Activated naive CD4-positive, alpha-beta T cell treated with anti-CD3 and anti-CD28 coated beads for 36 hours (primary cell): ENCODE results near the gene RGS21. TPM values are rescaled to one million over a fixed set of nuclear protein-coding genes. Genes with fewer than 3 reads are reported as not detected.

Experiments used
- CTCF ChIA-PET: fragments of 350-600 bp; sonication (Branson Sonifier 250); formaldehyde crosslinking; loops from one replicate; lab custom pipeline; 2021; ENCODE audit warnings: antibody characterized with exemption; lab: Charles Lee
- DNase-seq: peaks from one replicate; pipeline ENCODE4 v3.0.0-alpha.2; 2020
- H3K27ac Mint-ChIP-seq: one replicate; pipeline ENCODE4 v1.8.0; 2021; ENCODE audit warnings: mild to moderate bottlenecking, mixed read lengths
- H3K27me3 Mint-ChIP-seq: one replicate; pipeline ENCODE4 v1.8.0; 2021; ENCODE audit warnings: low read depth, mixed read lengths
- H3K36me3 Mint-ChIP-seq: one replicate; pipeline ENCODE4 v1.8.0; 2021; ENCODE audit warnings: low read depth, mixed read lengths
- H3K4me1 Mint-ChIP-seq: one replicate; pipeline ENCODE4 v1.8.0; 2021; ENCODE audit warnings: low read depth, mixed read lengths
- H3K4me3 Mint-ChIP-seq: one replicate; pipeline ENCODE4 v1.8.0; 2021; ENCODE audit warnings: mild to moderate bottlenecking, moderate library complexity, mixed read lengths
- H3K9me3 Mint-ChIP-seq: one replicate; pipeline ENCODE4 v1.8.0; 2021; ENCODE audit warnings: mixed read lengths
- intact Hi-C: fragments of 100-400 bp; cut with micrococcal nuclease; formaldehyde crosslinking; loops from one replicate; pipeline ENCODE4 v1.15.1; 2023
- total RNA-seq, 2 experiments: library from RNA; stranded (reverse); gene quantifications; one replicate each; pipeline ENCODE4 v1.2.3, GENCODE V29; 2021

RGS21 gene
- total RNA-seq, 2 experiments from 2014 or later, result not detected

DNA sequence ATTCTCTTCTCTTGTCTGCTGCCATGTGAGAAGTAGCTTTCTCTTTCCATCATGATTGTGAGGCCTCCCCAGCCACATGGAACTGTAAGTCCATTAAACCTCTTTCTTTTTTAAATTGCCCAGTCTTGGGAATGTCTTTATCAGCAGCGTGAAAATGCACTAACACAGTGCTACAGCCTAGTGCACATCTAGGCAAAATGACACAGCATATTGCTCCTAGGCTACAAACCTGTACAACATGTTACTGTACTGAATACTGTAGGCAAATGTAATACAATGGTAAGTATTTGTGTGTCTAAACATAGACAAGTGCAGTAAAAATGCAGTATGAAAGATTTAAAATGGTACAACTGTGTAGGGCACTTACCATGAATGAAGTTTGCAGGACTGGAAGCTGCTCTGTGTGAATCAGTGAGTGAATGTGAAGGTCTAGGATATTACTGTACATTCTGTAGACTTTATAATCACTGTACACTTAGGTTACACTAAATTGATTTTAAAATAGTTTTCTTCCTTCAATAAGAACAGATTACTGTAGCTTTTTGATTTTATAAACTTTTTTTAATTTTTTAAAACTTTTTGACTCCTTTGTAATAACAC, 69.4 kb downstream of the RGS21 start:
- no peaks in the 10 kb centered on the region for H3K9me3 Mint-ChIP-seq
- intact Hi-C loops, result no loop called here
- H3K4me1 Mint-ChIP-seq, result no peaks in the 10 kb centered on the region
- no peak for DNase-seq
- H3K27me3 Mint-ChIP-seq, result no peaks in the 10 kb centered on the region
- H3K27ac Mint-ChIP-seq, result no peak overlapping the region
- CTCF ChIA-PET, result no interaction called here
- no peak overlapping the region for H3K4me3 Mint-ChIP-seq
- H3K36me3 Mint-ChIP-seq, result no peaks in the 10 kb centered on the region

DNA sequence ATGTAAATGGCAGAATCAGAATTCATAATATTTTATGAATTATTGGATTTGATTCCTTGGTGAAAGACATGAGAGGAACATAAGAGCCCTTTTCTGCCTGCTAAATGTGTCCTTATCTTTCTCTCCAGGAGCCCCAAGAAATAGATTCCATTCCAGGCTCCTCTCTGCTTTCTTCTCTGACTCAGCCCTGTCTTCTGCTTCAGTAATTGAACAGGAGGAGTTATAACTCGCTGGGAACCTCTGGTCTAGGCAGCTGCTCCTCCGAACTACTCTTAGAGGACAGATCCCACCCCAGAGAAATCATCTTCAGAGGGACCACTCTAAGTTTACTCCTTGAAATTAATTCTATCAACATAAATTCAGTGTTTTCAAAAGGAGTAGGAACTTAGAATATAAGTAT, 78.4 kb downstream of the RGS21 start:
- no peaks in the 10 kb centered on the region for H3K9me3 Mint-ChIP-seq
- CTCF ChIA-PET, result no interaction called here
- no peaks in the 10 kb centered on the region for H3K27me3 Mint-ChIP-seq
- H3K36me3 Mint-ChIP-seq, result no peaks in the 10 kb centered on the region
- no peak overlapping the region for H3K27ac Mint-ChIP-seq
- no peak for DNase-seq
- intact Hi-C loops, result no loop called here
- no peaks in the 10 kb centered on the region for H3K4me1 Mint-ChIP-seq
- H3K4me3 Mint-ChIP-seq, result no peak overlapping the region

DNA sequence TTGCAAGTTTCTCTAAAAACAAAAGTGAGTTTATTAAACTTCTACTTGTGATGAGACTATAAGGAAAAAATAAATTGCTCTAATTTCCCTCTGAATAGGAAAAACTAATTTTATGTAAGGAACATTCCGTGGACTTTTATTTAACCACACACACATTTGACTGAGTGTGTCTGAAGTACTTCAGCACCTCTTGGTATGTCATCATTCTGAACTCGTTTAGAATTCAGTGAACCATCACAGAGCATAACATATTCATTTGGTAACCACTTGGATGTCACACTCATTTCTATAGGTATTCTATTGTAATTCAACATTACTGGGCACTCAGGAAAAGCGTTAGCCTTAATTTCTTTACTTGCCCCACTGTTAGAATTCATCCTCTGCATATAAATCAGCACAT, 79.1 kb downstream of the RGS21 start:
- Mint-ChIP-seq H3K27ac (no peak overlapping the region), H3K4me3 (no peak overlapping the region), H3K4me1 (no peaks in the 10 kb centered on the region), H3K27me3 (no peaks in the 10 kb centered on the region), H3K9me3 (no peaks in the 10 kb centered on the region), H3K36me3 (no peaks in the 10 kb centered on the region)
- no peak for DNase-seq
- CTCF ChIA-PET, result no interaction called here
- intact Hi-C loops, result no loop called here

DNA sequence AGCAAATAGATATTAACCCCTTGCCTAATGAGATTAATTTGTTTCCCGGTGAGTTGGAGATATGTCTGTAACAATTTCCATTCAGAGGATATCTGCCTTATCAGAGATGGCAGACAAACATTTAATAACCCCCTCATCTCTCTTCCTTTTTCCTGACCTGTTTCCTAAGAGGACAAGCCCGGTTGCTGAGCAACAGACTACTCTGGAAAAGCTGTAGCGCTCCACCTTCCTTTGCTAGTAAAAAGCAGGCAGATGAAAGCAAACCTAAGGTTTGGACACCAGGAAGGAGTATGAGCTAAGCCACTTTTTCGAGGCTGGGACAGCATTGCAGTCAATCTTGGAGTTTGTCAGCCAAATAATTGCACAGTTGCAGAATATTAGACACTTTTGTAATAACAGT, 82.4 kb downstream of the RGS21 start:
- H3K4me3 Mint-ChIP-seq, result no peak overlapping the region
- CTCF ChIA-PET, result no interaction called here
- H3K27ac Mint-ChIP-seq, result no peak overlapping the region
- no peaks in the 10 kb centered on the region for H3K27me3 Mint-ChIP-seq
- H3K36me3 Mint-ChIP-seq, result no peaks in the 10 kb centered on the region
- no peaks in the 10 kb centered on the region for H3K9me3 Mint-ChIP-seq
- no peak for DNase-seq
- intact Hi-C loops, result no loop called here
- H3K4me1 Mint-ChIP-seq, result no peaks in the 10 kb centered on the region

DNA sequence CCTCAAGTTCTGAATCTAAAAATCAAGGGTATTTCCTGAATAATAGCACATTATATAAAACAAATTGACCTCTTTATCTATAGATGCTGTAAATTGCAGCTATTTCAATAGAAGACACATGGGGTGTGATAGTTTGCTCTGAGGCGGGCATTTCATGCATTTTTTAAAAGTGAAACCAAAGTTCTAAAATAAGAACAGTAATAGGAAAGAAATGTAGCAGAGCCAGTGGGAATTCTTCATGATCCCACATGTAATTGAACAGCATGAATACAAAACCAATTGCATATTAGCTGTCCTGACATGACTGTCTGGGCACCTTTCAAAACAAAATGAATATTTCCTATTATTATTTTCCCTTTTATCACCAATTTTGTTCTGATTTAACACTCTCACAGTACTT, 85.0 kb downstream of the RGS21 start:
- Mint-ChIP-seq H3K27ac (no peak overlapping the region), H3K36me3 (no peaks in the 10 kb centered on the region), H3K27me3 (no peaks in the 10 kb centered on the region), H3K4me3 (no peak overlapping the region), H3K4me1 (no peaks in the 10 kb centered on the region), H3K9me3 (no peaks in the 10 kb centered on the region)
- intact Hi-C loops, result no loop called here
- DNase-seq, result no peak
- CTCF ChIA-PET, result no interaction called here

DNA sequence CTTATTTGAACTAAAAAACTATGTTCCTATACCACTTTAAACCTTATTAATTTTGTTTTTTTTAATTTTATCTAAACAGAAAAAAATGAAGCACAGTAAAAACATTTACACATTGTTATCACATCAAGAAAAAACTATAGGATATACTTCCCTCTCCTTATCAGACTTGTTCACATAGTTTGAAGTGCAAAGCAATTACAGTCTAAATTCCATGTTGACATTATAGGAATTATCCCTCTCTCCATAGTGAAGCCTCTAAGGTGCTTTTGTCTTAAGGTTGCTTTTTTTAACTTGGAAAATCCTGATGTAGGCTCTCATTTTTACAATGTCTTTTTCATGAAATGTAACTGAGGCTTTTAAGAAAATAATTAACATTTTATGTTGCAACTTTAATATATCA, 85.8 kb downstream of the RGS21 start:
- intact Hi-C loops, result no loop called here
- no peaks in the 10 kb centered on the region for H3K4me1 Mint-ChIP-seq
- H3K27me3 Mint-ChIP-seq, result no peaks in the 10 kb centered on the region
- H3K36me3 Mint-ChIP-seq, result no peaks in the 10 kb centered on the region
- DNase-seq, result no peak
- no peak overlapping the region for H3K27ac Mint-ChIP-seq
- CTCF ChIA-PET, result no interaction called here
- H3K4me3 Mint-ChIP-seq, result no peak overlapping the region
- H3K9me3 Mint-ChIP-seq, result no peaks in the 10 kb centered on the region

DNA sequence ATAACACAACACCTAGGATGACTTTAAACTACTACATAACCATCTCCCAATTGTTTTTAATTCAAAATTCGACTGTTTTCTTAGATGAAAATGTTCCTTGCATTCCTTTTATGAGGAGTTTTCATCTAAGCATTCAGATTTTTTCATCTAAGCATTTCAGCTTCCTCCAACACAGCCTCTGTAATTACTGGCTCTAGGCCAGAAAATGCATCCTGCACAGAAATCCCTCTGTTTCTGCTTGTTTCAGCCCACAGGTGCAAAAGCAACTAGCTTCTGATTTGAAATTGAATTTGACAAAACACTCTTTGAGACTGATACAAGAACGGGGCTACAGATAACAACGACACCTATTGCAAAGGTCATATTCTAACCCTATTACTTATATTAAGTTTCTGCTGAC, 90.4 kb downstream of the RGS21 start:
- Mint-ChIP-seq H3K4me3 (no peak overlapping the region), H3K4me1 (no peaks in the 10 kb centered on the region), H3K27me3 (no peaks in the 10 kb centered on the region), H3K27ac (no peak overlapping the region), H3K9me3 (no peaks in the 10 kb centered on the region), H3K36me3 (no peaks in the 10 kb centered on the region)
- CTCF ChIA-PET, result no interaction called here
- intact Hi-C loops, result no loop called here
- no peak for DNase-seq

Other genes with a start within 250 kb of the RGS21 start
- gene RGS18, start 158.5 kb upstream of the RGS21 start, total RNA-seq, result not detected